Kidney (tissue), 14 donors: ENCODE results near the gene POLR3A. TPM values are rescaled to one million over a fixed set of nuclear protein-coding genes. Genes with fewer than 3 reads are reported as not detected.
"Not testable (repeated sequence)": the region's sequence is repeated elsewhere in the genome, so short reads cannot be mapped to it uniquely, and the experiment has no call there.

Experiments used
- DNase-seq, 5 donors: peaks; one replicate each; pipeline ENCODE4 v3.0.0-alpha.2; 2013 to 2020
- FAIRE-seq: peaks from 2 replicates; lab custom pipeline; 2012; peaks lifted over from hg19 to GRCh38; lab: Jason Lieb, UNC
- H3K27ac ChIP-seq, 2 donors: one replicate each; pipeline ENCODE4 v1.7.0; 2013; ENCODE audit warnings: low read depth in 2 of 2, low read length in 2 of 2, inconsistent platforms in 1 of 2
- H3K27me3 ChIP-seq: one replicate; pipeline ENCODE4 v1.7.1; 2013; ENCODE audit warnings: low read length, inconsistent platforms; ENCODE audit not compliant: control insufficient read depth, insufficient read depth
- H3K36me3 ChIP-seq, 3 donors: one replicate each; pipeline versions ENCODE4 v1.7.0 to v1.7.1; 2013; ENCODE audit warnings: low read length in 3 of 3, control low read depth in 1 of 3, inconsistent platforms in 1 of 3; ENCODE audit not compliant: insufficient read depth in 3 of 3, control insufficient read depth in 2 of 3
- H3K4me1 ChIP-seq, 3 donors: one replicate each; pipeline versions ENCODE4 v1.7.0 to v1.7.1; 2013; ENCODE audit warnings: low read length in 3 of 3, inconsistent platforms in 1 of 3, low read depth in 1 of 3; ENCODE audit not compliant: control insufficient read depth in 2 of 3, insufficient read depth in 2 of 3
- H3K4me3 ChIP-seq, 3 donors: one replicate each; pipeline versions ENCODE4 v1.7.0 to v1.8.1; 2013; ENCODE audit warnings: low read length in 3 of 3, control low read depth in 1 of 3, inconsistent platforms in 1 of 3
- H3K9ac ChIP-seq, 3 donors: one replicate each; pipeline versions ENCODE4 v1.7.0 to v1.7.1; 2013; ENCODE audit warnings: low read length in 3 of 3, control low read depth in 1 of 3, inconsistent platforms in 1 of 3
- H3K9me3 ChIP-seq, 3 donors: one replicate each; pipeline versions ENCODE4 v1.7.0 to v1.7.1; 2013; ENCODE audit warnings: low read length in 3 of 3, control low read depth in 1 of 3, inconsistent platforms in 1 of 3; ENCODE audit not compliant: control insufficient read depth in 2 of 3, insufficient read depth in 1 of 3
- intact Hi-C: fragments of 100-400 bp; cut with DNase I; formaldehyde crosslinking; loops from one replicate; pipeline ENCODE4 v1.11.1; 2022
- polyA plus RNA-seq: library from polyadenylated mRNA; stranded (reverse); fragments of 350-450 nt; fragmentation: Illumina TruSeq; extraction: RNeasy Lipid Tissue Mini Kit (QIAGEN cat#74804); gene quantifications from one replicate; pipeline ENCODE4 v1.2.3, GENCODE V29; 2014; ENCODE audit warnings: low read depth, low replicate concordance; ENCODE audit not compliant: insufficient read depth
- total RNA-seq: library from RNA; stranded (reverse); fragmentation: NEBNext Ultra II Directional; extraction: Animal tissue kit (Norgen Biotek cat#: 25700); gene quantifications from one replicate; pipeline ENCODE4 v1.2.1, GENCODE V29; 2021
- TF ChIP-seq, protein P1 (sequence below): IDR thresholded peaks from 3 replicates; pipeline ENCODE4 v1.5.1; 2012; ENCODE audit warnings: mild to moderate bottlenecking, moderate library complexity, borderline replicate concordance; ENCODE audit not compliant: insufficient read depth; ENCODE audit errors: extremely low read depth
- donor health status: control.
- donor health status: control.
- donor health status: control.
- donor health status: control.
- donor health status: control.
- donor health status: DM: yes; HTN: yes; CAD: no.
- donor health status: Normal renal cell carcinoma (clear cell type).

Gene POLR3A
- total and polyA plus RNA-seq, 2 donors from 2014 or later: 4.9 to 13.3 TPM

DNA sequence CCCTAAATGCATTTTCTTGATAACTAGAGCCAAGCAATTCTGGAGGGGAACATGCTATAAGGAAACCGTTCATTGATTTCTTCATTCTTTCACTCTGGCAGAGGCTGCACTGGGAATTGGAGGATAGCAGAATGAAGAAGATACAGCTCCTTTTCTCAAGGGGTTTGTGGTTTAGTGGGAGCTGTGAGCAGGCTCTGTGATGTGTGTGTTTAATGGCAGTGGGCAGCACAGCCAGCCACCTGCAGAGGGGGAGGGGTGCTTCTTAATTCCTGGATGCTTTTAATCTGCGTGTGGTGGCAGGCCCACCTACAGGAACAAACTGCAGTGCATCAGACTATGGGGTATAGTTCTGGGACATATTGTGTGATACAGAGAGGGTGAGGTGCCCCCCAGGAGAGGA, 36.3 kb upstream of the POLR3A start:
- TF ChIP-seq, protein P1, sequence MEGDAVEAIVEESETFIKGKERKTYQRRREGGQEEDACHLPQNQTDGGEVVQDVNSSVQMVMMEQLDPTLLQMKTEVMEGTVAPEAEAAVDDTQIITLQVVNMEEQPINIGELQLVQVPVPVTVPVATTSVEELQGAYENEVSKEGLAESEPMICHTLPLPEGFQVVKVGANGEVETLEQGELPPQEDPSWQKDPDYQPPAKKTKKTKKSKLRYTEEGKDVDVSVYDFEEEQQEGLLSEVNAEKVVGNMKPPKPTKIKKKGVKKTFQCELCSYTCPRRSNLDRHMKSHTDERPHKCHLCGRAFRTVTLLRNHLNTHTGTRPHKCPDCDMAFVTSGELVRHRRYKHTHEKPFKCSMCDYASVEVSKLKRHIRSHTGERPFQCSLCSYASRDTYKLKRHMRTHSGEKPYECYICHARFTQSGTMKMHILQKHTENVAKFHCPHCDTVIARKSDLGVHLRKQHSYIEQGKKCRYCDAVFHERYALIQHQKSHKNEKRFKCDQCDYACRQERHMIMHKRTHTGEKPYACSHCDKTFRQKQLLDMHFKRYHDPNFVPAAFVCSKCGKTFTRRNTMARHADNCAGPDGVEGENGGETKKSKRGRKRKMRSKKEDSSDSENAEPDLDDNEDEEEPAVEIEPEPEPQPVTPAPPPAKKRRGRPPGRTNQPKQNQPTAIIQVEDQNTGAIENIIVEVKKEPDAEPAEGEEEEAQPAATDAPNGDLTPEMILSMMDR: no peak
- Histone ChIP-seq H3K4me3 (no peak overlapping the region), H3K9me3 (no peaks in the 10 kb centered on the region), H3K27ac (no peak overlapping the region), H3K4me1 (no peaks in the 10 kb centered on the region), H3K36me3 (no peaks in the 10 kb centered on the region), H3K9ac (no peak overlapping the region), H3K27me3 (no peaks in the 10 kb centered on the region)
- intact Hi-C loops: no loop called here
- FAIRE-seq (no peak), DNase-seq (peak in 1 of 5 donors; percentile 2)

DNA sequence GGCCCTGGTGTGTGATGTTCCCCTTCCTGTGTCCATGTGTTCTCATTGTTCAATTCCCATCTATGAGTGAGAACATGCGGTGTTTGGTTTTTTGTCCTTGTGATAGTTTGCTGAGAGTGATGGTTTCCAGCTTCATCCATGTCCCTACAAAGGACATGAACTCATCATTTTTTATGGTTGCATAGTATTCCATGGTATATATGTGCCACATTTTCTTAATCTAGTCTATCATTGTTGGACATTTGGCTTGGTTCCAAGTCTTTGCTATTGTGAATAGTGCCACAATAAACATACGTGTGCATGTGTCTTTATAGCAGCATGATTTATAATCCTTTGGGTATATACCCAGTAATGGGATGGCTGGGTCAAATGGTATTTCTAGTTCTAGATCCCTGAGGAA, 35.6 kb upstream of the POLR3A start:
- H3K36me3 ChIP-seq, H3K27me3 ChIP-seq, intact Hi-C loops, H3K27ac ChIP-seq, H3K9me3 ChIP-seq, H3K4me3 ChIP-seq, H3K4me1 ChIP-seq, FAIRE-seq, H3K9ac ChIP-seq, DNase-seq: not testable (repeated sequence)

DNA sequence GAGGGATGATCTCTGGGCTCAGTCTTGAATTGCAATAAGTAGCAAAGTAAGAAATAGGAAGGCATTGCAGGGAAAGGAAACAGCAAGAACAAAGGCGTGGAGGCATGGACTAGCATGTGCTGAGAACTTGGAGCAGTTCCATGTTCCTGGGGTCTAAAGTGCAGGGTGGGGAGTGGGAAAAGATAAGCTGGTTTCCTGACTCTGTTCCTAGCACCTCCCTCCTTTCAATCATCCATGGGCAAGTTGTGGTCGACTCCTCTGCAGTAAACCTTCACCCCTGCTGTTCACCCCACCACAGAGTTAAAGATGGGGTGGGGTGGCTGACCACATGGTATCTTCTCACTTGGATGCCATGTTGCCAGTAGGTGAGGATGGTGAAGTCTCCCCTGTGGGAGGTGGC, 33.9 kb upstream of the POLR3A start:
- Histone ChIP-seq H3K27me3 (no peaks in the 10 kb centered on the region), H3K4me1 (no peaks in the 10 kb centered on the region), H3K36me3 (no peaks in the 10 kb centered on the region), H3K4me3 (no peak overlapping the region), H3K9me3 (no peaks in the 10 kb centered on the region), H3K27ac (no peak overlapping the region), H3K9ac (no peak overlapping the region)
- FAIRE-seq: no peak
- intact Hi-C loops: no loop called here
- TF ChIP-seq, protein P1: no peak
- DNase-seq: peak in 2 of 5 donors; percentile 6 to 24

DNA sequence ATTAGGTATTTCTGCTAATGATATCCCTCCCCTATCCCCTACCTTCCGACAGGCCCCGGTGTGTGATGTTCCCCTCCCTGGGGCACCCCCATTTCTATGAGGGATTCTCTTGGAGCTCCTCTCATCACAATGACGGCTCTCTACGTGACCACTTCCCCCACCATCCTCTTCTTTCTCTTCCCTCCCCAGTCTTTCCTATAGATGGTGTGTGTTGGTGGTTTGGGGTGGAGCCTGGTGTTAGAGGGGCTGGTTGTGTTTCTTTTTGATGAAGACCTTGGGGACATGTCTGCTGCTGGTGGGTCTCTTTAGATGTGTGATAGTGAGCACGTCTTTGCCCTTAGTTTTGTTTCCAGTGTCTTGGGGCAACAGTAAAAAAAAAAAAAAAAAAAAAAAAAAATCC, 33.0 kb upstream of the POLR3A start:
- FAIRE-seq (no peak), DNase-seq (peak in 1 of 5 donors; percentile 12)
- TF ChIP-seq, protein P1: no peak
- Histone ChIP-seq H3K36me3 (no peaks in the 10 kb centered on the region), H3K9ac (no peak overlapping the region), H3K27ac (no peak overlapping the region), H3K27me3 (no peaks in the 10 kb centered on the region), H3K9me3 (no peaks in the 10 kb centered on the region), H3K4me3 (no peak overlapping the region), H3K4me1 (no peaks in the 10 kb centered on the region)
- intact Hi-C loops: no loop called here
